ENCODE measurements around the gene GSK3A.

Gene GSK3A

DNA sequence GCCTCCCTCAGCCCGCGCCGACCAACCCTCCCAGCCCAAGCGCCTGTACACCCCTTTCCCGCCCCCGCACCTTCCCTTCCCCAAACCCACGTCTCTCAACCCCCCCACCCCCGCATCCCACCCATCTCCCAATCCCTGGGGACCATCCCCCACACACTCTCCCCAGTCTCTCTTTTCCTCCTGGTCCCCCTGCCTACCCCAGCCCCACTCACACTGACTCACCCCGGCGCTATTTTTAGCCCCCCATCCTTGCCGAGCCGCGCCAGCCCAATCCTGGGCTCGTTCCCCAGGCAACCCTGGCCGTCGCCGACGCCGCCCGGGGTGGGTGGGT lies 38.4 kb upstream of the GSK3A start:
- DNase-seq (ENCODE audit: low spot score): no peak

DNA sequence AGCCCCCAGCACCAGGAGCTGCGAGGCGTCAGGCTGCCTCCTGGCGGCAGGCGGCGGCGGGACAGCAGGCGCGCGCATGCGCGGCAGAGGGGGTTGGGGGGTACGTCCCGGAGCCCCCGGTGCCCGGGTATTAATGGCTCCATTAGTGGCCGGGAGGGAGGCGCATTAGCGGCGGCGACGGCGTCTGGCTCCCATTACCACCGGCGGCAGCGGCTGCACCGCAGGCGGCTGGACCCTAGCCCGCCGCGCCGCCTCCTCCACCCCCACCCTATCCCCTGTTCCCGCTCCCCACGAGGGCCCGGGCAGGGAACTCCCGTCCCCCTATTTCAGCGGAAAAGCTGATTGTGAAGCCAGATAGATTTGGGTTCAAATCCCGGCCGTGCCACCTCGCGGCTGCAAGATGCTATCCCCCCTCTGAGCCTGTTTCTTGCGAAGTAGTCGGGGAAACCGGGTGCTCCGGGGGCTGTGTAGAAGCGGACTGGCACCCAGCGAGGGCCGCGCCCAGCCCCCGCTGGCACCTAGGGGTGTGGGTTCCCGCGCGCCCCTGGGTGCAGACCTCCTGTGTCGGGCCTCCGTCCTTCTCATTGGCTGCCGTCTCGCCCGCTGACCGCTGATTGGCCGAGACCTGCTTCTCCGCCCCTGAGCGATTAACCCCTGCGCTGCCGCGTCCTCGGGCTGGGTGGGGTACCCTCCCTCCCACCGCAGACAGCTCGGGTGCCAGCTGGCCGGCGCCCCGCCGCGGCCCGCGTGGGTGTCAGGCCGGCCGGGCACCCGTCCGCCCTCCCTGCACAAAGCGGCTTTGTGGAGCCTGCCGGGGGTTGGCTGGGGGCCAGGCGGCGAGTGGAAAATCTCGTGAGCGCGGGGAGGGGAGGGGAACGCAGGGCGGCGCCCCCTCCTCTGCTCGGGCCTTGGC lies 37.8 kb upstream of the GSK3A start:
- DNase-seq (ENCODE audit: low spot score): peak; percentile 96

DNA sequence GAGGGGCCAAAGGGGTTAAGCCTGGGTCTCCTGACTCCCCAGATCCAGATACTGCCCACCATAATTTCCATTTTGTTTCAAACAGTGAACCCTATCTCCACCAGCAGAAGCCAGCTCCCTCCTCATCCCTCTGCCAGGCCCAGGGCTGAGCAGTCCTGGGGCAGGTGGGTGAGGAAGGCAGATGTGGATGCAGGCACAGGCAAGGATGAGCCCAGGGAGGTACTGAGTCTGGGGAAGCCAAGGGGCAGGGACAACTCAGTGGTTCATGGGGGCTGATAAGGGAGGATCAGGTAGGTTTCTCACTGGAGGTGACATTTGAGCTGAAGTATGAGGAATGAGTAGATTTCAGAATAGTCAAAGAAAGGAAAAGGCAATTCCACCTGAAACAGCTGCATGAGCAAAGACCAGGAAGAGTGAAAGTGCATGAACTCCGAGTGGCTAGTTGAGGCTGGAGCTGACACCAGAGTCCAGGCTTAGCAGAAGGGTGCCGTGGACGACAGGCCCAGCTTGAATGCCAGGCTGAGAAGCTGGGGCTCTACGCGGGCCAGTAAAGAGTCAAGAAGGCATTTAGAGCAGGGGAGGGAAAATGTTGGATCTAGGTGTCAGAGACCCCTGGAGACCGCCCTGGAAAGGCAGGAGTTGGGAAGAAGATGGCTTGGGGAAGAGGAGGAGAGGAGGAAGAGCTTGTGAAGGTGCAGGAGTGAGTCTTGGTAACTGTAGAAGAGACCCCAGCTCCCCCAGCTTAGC lies 36.9 kb upstream of the GSK3A start:
- DNase-seq (ENCODE audit: low spot score): no peak

DNA sequence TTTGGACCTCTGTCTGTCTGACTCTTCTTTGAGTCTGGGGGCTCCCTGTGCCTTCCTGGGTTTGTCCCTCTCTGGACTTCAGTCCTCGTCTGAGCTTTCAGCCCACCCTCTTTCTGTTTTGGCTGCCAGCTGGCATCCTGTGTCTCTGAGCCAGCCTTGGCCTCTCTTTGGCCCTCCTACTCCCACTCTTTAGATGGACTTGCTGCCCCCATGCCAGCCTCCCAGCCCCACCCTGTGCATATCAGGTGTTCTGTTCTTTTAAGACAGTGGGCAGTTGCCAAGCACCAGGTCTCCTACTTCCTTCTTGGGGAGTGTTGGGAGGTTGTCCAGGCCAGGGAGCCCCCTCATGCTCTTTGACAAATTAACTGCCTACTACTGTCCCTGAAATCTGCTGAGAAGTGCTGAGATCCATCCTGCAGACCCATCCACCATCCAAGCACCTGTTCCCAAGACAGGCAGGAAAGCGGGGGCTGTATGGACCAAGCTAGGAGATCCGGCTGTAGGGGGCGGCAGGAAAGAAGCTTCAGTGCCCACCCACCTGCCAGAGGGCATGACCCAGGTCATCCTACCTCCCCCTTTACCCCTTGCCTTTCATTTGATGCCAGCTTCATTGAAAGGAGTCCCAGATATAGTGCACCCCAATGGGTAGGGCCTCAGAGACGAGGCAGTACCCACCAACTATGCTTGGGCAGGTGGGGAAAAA lies 36.2 kb upstream of the GSK3A start:
- peak; percentile 64 for DNase-seq (ENCODE audit: low spot score)

DNA sequence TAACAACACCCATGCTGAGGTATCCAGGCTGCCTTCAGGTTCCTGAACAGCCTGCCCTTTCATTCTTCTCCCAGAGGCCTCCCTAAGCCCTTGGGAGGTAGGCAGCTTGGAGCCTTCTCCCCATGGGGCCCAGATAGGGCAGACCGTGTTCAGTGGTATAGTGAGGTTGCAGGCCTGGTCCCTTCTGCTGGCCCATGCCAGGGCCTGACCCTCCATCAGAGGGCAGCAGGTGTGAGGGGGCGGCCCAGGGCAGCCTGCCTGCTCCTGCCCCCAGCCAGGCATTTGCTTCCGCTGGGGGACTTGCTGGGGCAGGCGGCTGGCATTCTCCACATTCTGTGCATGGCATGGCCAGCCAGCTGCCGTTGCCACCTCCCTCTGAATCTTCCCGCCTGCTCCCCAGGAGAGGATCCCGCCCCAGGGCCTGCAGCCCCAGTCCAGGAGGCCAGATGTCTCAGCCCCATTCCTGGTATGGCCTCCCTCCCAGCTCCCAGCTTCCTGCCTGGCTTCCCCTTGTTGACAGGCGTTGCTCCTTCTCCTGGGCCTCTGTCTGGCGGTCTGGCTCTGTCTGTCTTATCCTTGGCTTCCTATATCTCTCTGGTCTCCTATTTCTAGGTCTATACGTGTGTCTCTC lies 35.5 kb upstream of the GSK3A start:
- DNase-seq (ENCODE audit: low spot score): peak; percentile 78

DNA sequence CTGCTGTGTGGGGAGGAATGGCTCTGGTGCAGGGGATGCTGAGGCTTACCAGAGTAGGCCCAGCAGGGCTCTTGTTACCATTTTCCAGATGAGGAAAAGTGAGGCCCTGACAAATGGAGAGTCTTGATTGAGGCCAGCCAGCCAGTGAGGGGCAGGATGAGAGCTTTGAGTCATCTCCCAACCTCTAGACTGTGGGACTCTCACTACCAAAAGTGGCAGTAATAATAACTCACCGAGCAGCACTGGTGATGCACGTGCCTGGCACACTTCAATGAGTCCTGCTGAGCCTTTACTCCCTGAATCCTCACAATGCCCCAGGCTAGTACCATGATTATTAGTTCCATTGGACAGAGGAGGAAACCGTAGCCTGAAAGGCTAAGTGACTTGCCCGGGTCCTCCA lies 34.4 kb upstream of the GSK3A start:
- no peak for DNase-seq (ENCODE audit: low spot score)

DNA sequence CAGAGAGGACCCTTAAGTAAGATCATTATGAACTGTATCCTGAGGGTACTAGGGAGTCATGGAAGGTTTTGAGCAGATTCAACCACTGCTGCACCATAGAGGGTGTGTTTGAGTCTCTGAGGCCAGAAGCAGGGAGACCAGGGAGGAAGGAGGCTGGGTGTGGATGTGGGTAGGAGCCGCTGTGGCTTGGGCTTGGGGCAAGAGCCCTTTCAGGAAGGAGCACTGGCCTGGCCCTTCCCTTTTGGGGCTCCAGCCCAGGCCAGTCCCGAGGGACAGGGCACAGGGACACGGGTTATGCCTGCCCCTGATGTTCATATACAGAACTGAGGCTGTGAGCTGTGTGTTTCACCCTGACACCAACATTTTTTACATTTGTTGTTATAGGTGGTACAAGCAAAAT lies 33.9 kb upstream of the GSK3A start:
- no peak for DNase-seq (ENCODE audit: low spot score)

DNA sequence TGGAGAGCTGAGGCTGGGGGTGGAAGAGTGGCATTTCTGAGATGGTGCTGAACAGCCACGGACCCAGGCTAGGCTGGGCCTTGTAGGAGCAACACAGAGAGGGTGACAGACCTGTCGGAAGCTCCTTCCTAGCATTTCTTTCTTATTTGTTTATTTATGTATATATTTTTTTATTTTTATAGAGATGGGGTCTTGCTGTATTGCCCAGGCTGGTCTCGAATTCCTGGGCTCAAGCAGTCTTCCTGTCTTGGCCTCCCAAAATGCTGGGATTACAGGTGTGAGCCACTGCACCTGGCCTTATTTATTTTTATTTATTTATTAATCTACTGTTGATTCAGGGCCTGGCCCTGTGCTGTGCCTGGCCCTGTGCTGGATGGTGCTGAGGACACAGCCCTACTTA lies 33.1 kb upstream of the GSK3A start:
- DNase-seq (ENCODE audit: low spot score): no peak

DNA sequence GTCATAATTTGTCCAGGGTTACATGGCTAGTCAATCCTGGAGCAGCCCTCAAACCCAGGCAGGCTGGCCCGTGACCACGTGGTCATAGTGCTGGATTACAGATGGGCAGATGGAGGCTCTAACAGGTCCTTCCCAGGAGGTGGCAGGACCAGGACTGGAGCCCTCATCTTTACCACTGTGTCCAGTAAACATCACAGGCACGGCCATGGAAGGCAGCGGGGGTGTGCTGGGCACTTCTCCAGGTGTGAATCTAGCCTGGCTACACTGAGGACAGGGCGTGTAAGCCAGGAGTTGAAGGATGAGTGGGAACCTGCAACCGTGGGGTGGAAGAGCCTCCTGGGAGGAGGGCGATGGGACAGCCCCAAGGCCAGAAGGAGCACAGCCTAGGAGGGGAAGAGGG lies 32.7 kb upstream of the GSK3A start:
- no peak for DNase-seq (ENCODE audit: low spot score)

DNA sequence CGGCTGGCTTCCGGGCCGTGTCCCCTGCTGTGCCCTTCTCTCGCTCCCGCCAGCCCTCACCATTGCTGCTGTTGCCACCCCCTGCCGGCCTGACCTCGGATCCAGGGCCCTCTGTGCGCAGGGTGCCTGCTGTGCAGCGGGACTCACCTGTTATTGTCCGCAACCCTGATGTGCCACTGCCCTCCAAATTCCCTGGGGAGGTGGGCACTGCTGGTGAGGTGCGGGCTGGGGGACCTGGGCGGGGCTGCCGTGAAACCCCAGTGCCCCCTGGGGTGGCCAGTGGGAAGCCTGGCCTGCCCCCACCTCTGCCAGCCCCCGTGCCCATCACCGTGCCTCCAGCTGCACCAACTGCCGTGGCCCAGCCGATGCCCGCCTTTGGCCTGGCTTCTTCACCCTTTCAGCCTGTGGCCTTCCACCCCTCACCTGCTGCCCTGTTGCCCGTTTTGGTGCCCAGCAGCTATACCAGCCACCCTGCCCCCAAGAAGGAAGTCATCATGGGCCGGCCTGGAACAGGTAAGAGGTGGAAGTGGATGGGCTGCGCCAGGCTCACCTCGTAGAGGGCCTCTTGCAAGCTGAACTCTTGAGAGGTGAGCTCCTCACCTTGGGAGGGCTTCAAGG lies 31.8 kb upstream of the GSK3A start:
- no peak for DNase-seq (ENCODE audit: low spot score)

DNA sequence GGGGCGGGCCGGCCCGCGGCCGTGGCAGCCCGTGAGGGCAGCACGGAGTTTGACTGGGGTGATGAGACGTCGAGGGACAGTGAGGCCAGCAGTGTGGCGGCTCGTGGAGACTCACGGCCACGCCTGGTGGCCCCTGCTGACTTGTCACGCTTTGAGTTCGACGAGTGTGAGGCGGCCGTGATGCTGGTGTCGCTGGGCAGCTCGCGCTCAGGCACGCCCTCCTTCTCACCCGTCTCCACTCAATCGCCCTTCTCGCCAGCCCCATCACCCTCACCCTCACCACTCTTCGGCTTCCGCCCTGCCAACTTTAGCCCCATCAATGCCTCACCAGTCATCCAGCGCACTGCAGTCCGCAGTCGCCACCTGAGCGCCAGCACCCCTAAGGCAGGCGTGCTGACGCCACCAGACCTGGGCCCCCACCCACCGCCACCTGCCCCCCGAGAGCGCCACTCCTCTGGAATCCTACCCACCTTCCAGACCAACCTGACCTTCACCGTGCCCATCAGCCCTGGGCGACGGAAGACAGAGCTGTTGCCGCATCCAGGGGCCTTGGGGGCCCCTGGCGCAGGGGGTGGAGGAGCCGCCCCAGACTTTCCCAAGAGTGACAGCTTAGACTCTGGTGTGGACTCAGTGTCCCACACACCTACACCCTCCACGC lies 31.1 kb upstream of the GSK3A start:
- DNase-seq (ENCODE audit: low spot score): no peak

DNA sequence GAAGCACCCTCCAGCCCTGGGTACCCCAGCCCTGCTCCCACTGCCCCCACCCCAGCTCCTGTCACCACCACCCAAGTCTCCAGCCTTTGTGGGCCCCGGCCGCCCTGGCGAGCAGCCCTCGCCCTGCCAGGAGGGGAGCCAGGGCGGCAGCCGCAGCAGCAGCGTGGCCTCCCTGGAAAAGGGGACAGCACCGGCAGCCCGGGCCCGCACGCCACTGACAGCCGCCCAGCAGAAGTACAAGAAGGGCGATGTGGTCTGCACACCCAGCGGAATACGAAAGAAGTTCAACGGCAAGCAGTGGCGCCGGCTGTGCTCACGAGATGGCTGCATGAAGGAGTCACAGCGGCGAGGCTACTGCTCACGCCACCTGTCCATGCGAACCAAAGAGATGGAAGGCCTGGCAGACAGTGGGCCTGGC lies 30.6 kb upstream of the GSK3A start:
- DNase-seq (ENCODE audit: low spot score): no peak

DNA sequence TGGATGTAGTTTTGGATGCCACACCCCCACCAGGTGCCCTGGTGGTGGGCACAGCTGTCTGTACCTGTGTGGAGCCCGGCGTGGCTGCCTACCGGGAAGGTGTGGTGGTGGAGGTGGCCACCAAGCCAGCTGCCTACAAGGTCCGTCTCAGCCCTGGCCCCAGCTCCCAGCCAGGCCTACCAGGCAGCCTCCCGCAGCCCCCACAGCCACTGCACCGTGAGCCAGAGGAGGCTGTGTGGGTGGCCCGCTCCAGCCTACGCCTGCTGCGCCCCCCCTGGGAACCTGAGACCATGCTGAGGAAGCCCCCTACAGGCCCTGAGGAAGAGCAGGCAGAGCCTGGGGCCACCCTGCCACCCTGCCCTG lies 30.1 kb upstream of the GSK3A start:
- no peak for DNase-seq (ENCODE audit: low spot score)

DNA sequence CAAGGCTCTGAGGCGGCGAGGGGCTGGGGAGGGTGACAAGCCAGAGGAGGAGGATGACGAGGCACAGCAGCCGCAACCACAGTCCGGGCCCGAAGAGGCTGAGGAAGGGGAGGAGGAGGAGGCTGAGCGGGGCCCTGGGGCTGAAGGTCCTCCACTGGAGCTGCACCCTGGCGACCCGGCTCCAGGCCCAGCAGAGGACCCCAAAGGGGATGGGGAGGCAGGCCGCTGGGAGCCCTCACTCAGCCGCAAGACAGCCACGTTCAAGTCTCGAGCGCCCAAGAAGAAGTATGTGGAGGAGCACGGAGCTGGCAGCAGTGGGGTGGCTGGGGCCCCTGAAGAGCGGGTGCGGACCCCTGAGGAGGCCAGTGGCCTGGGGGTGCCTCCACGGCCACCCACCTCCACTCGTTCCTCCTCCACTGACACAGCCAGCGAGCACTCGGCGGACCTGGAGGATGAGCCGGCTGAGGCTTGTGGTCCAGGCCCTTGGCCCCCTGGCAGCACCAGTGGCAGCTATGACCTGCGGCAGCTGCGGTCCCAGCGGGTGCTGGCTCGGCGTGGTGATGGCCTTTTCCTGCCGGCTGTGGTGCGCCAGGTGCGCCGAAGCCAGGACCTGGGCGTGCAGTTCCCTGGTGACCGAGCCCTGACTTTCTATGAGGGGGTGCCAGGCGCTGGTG lies 29.6 kb upstream of the GSK3A start:
- DNase-seq (ENCODE audit: low spot score): no peak

DNA sequence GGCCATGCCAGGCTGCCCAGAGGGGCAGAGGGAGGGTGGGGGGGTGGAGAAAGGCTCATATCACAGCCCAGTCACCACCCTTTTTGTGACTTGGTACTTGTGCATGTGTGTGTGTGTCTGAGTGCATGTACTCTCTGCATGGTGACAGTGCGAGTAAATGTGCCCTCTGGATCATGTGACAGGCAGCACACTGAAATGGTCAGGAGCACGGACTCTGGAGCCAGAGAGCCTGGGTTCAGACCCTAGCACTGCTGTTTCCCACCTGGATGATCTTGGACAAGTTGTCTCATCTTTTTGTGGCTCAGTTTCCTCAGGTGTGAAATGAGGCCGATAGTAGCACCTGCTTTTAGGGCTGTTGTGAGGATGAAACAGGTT lies 28.6 kb upstream of the GSK3A start:
- DNase-seq (ENCODE audit: low spot score): no peak

DNA sequence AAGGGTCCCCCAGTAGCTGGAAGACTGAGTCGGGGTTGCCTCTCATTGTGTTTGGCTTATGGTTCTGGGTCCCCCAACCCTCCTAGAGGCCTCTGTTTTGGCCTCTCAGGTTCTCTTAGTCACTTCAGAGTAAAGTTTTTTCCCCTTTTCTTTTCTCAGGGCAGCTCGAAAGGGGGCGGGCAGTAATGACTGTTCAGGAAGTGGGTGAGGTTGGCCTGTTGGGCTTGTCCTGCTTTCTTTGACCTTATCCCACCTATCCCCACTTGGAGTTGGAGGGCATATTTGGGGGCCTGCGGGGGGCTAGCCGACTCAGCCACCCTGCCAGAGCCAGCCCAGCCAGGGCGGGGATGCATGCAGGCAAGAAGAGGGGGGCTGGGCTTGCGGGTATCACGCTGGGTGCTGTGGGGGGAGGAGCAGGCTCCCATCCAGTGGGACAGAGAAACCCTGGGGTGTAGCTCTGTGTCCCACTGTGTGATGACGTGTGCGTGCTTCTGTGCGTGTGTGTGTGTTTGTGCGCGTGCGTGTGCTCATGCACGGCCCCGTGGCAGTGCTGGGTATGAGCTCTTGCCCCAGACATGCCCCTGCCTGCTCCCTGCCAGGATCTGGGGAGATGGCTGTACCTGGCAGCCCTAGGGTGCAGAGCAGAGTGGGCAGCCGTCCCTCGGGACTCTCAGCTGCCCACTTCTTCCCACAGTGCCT lies 28.1 kb upstream of the GSK3A start:
- DNase-seq (ENCODE audit: low spot score): no peak

DNA sequence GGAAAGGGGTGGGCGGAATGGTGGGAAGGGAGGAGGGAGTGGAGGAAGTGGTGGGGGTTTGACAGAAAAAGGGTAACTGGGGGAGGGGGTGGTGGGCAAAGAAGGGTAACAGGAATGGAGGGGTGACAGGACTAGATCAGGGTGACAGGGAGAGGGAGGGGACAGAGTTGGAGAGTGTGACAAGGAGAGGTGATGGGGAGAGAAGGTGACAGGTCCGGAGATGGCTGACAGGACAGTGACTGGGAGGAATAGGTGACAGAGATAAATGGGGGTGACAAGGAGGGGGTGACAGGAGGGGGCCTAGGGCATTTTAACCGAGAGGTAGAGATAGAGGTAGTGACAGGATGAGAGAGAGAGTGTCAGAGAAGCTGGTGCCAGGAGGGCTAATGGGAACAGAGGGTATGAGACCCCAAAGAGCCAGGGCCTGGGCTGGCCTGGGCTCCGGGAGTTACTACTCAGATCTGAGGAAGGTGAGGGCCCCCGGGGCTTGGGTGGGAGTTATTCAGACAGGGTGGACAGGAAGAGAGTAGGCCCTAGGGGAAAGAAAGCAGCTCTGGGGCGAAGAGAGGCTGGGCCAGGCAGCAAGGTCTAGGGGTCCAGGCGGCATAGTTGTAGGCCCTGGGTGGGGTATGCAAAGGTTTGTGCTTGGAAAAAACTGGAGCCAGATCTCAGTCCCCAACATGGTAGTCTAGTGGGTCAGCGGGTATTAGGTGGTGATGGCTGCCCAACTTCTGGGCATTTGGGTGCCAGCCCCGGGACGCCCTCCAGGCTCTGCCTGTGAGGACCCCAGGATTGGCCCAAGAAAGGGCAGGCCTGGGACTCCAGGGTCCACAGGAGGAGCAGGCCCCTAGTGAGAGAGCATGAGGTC lies 27.3 kb upstream of the GSK3A start:
- DNase-seq (ENCODE audit: low spot score): no peak

DNA sequence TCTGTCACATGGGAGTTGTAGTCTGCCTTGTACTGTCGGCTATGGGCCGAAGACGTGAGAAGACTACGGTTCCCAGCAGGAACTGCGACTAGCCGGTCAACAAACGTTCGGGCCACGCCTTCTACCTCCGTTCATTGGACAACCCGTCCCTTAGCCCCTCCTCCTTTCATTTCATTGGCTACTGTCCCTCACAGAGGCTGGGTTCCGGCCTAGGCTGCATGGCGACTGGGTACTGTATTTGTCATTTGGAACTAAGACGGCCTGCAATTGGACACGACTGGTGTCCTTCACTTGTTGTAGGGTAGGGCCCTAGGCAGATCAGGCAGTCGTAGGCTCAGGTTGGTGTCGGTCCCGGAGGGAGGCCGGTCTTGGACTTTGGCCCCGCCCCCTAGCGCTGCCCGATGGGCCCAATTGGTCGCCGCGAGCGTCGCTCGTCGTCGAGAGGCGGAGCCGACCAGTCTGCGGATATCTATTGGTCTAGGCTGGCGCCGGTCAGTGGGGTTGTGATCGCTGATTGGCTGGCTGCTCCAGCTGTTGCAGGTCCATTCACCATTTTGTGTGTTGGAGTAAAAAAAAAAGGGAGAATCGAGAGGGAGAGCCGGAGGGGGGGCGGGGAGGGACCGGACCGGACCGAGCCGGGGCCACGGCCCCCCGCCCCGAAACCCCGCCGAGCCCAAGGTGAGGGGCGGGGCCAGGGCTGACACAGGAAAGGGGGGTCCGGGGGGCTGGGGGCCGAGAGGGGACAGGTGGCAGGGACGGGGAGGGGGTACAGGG lies 26.5 kb upstream of the GSK3A start, which contains the start of gene CIC:
TSS of gene CIC (plus strand) at position 549 of the 774 bp plus-strand sequence. CDS start 2,532 bp downstream, outside the sequence.
- peak; percentile 100 for DNase-seq (ENCODE audit: low spot score)

All from left forelimb (tissue), 1 donor.